Parathyroid adenoma (tissue), 2 donors: Measurements from ENCODE around the gene ACSL4.

Experiments used
- H2AFZ ChIP-seq: fragments of 300-600 bp; sonication (generic); one replicate; pipeline ENCODE4 v1.7.0; 2017; ENCODE audit warnings: antibody characterized with exemption, mild to moderate bottlenecking
- H3K27ac ChIP-seq: fragments of 300-600 bp; sonication (generic); one replicate; pipeline ENCODE4 v1.7.0; 2017
- H3K27me3 ChIP-seq: fragments of 300-600 bp; sonication (generic); one replicate; pipeline ENCODE4 v1.7.0; 2017; ENCODE audit warnings: low read length; ENCODE audit not compliant: control insufficient read depth, insufficient read depth
- H3K36me3 ChIP-seq: fragments of 300-600 bp; sonication (generic); one replicate; pipeline ENCODE4 v1.7.0; 2017; ENCODE audit warnings: low read length; ENCODE audit not compliant: control insufficient read depth, insufficient read depth
- H3K4me1 ChIP-seq: fragments of 300-600 bp; sonication (generic); one replicate; pipeline ENCODE4 v1.7.0; 2017; ENCODE audit warnings: control low read depth
- H3K4me2 ChIP-seq: fragments of 300-600 bp; sonication (generic); one replicate; pipeline ENCODE4 v1.7.0; 2017; ENCODE audit warnings: low read length
- H3K4me3 ChIP-seq: fragments of 300-600 bp; sonication (generic); one replicate; pipeline ENCODE4 v1.7.0; 2017; ENCODE audit warnings: low read depth, low read length
- H3K79me2 ChIP-seq: fragments of 300-600 bp; sonication (generic); one replicate; pipeline ENCODE4 v1.7.0; 2017; ENCODE audit warnings: control low read depth
- H3K9ac ChIP-seq: fragments of 300-600 bp; sonication (generic); one replicate; pipeline ENCODE4 v1.7.0; 2017; ENCODE audit warnings: mild to moderate bottlenecking
- H3K9me3 ChIP-seq: fragments of 300-600 bp; sonication (generic); one replicate; pipeline ENCODE4 v1.7.0; 2017; ENCODE audit warnings: low read length; ENCODE audit not compliant: control insufficient read depth
- TF ChIP-seq, protein P1 (sequence below): fragments of 300-600 bp; sonication (generic); IDR thresholded peaks from one replicate; pipeline ENCODE4 v1.7.0; 2017; ENCODE audit warnings: antibody characterized with exemption, mild to moderate bottlenecking
- donor health status: primary hyperparathyroidism.

The ACSL4 gene

DNA sequence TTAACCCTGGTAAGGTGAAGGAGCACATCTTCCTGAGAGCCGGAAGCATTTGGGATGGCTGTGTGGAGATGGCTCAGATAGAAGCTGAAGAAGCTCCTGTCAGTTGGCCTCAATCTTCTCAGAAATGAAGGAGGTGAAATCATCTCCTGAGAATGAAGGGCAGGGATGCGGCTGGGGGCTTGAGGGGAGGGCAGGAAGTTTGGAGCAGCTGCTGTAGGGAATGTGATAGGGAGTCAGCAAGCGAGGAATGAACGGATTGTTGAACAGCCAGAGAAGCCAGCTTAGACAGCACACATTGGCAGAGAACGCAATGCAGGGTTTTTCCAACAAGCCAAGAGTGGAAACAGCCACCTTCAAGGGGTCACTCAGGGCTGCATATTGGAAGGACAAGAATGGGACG is 118.1 kb downstream of the ACSL4 start:
- no peaks in the 10 kb centered on the region for H3K79me2 ChIP-seq
- no peaks in the 10 kb centered on the region for H3K27me3 ChIP-seq
- H3K9ac ChIP-seq, result no peak overlapping the region
- no peaks in the 10 kb centered on the region for H3K36me3 ChIP-seq
- TF ChIP-seq, protein P1, sequence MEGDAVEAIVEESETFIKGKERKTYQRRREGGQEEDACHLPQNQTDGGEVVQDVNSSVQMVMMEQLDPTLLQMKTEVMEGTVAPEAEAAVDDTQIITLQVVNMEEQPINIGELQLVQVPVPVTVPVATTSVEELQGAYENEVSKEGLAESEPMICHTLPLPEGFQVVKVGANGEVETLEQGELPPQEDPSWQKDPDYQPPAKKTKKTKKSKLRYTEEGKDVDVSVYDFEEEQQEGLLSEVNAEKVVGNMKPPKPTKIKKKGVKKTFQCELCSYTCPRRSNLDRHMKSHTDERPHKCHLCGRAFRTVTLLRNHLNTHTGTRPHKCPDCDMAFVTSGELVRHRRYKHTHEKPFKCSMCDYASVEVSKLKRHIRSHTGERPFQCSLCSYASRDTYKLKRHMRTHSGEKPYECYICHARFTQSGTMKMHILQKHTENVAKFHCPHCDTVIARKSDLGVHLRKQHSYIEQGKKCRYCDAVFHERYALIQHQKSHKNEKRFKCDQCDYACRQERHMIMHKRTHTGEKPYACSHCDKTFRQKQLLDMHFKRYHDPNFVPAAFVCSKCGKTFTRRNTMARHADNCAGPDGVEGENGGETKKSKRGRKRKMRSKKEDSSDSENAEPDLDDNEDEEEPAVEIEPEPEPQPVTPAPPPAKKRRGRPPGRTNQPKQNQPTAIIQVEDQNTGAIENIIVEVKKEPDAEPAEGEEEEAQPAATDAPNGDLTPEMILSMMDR, result no peak
- no peak overlapping the region for H3K27ac ChIP-seq
- H3K4me1 ChIP-seq, result no peaks in the 10 kb centered on the region
- no peaks in the 10 kb centered on the region for H3K9me3 ChIP-seq
- no peak overlapping the region for H2AFZ ChIP-seq
- no peak overlapping the region for H3K4me3 ChIP-seq
- H3K4me2 ChIP-seq, result no peak overlapping the region

DNA sequence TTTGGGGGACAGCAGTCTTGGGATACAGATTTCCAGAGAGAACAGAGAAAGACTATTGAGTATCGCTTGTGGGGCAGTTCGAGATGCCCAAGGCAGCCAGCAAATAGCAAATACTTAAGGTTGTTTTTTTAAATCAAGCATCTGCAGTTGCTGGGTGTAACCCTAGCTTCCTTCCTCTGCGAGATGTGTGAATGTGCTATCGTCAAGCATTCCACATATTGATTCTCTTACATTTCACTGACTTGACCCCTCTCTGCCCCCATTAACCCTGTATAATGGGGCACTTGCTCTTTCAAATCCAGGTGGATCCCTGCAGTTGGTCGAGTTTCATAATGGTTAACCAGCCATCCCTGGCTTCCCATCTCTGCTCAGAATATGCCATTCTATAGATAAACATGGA is 131.6 kb downstream of the ACSL4 start:
- Histone ChIP-seq H3K27ac (no peak overlapping the region), H3K4me1 (no peaks in the 10 kb centered on the region), H3K36me3 (no peaks in the 10 kb centered on the region), H3K9ac (no peak overlapping the region), H3K79me2 (no peaks in the 10 kb centered on the region), H3K27me3 (no peaks in the 10 kb centered on the region), H2AFZ (no peak overlapping the region), H3K9me3 (no peaks in the 10 kb centered on the region), H3K4me2 (no peak overlapping the region), H3K4me3 (no peak overlapping the region)
- TF ChIP-seq, protein P1, result no peak

- Histone ChIP-seq H2AFZ (no peak overlapping the region), H3K27me3 (no peaks in the 10 kb centered on the region), H3K4me3 (no peak overlapping the region), H3K79me2 (no peaks in the 10 kb centered on the region), H3K27ac (no peak overlapping the region), H3K36me3 (no peaks in the 10 kb centered on the region), H3K9me3 (no peaks in the 10 kb centered on the region), H3K4me1 (no peaks in the 10 kb centered on the region), H3K9ac (no peak overlapping the region), H3K4me2 (no peak overlapping the region)
- TF ChIP-seq, protein P1, result no peak
Measured at GRCh38 chrX:109600237-109600651, 132.8 kb downstream of the ACSL4 start.

DNA sequence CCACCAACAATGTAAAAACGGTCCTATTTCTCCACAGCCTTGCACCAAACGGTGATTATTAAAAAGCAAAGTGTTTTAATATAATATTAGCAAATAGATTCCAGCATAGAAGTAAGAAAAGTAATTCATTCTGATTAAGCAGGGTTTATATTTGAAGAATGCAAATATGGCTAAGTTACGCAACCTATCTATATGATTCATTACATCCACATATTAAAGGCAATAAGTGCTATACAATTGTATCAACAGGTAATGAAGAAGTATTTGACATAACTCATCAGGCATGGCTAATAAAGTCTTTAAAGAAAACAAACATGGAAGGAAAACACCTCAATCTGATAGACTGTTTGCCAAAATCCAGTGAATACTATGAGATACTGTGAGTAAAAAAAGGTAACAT is 137.0 kb downstream of the ACSL4 start:
- H3K27me3 ChIP-seq, result no peaks in the 10 kb centered on the region
- H3K4me1 ChIP-seq, result no peaks in the 10 kb centered on the region
- TF ChIP-seq, protein P1, result no peak

More for the DNA sequence above, 137.0 kb downstream of the ACSL4 start:
- H3K27ac ChIP-seq, result no peak overlapping the region
- no peak overlapping the region for H3K9ac ChIP-seq
- H3K4me3 ChIP-seq, result no peak overlapping the region
- H3K4me2 ChIP-seq, result no peak overlapping the region
- H3K36me3 ChIP-seq, result no peaks in the 10 kb centered on the region
- no peaks in the 10 kb centered on the region for H3K79me2 ChIP-seq
- H3K9me3 ChIP-seq, result no peaks in the 10 kb centered on the region
- H2AFZ ChIP-seq, result no peak overlapping the region
